Liver (tissue), 3 donors: Measurements from ENCODE around the gene UNC13A.

Experiments used
- ATF3 ChIP-seq: IDR thresholded peaks from 2 replicates; pipeline ENCODE4 v1.6.1; 2016; ENCODE audit warnings: antibody characterized with exemption
- CTCF ChIP-seq: fragments of 150-350 bp; IDR thresholded peaks from 2 replicates; pipeline ENCODE4 v1.5.1; 2017; ENCODE audit warnings: improper control_type of control experiment, low read depth, low read length; ENCODE audit not compliant: missing input control
- GABPA ChIP-seq, 2 donors: IDR thresholded peaks in 1 of 2; conservative IDR thresholded peaks in 1 of 2; 2 replicates each; pipeline ENCODE4 v1.6.1; 2016; ENCODE audit warnings: antibody characterized with exemption in 2 of 2, mild to moderate bottlenecking in 1 of 2, moderate library complexity in 1 of 2
- JUND ChIP-seq, 2 donors: IDR thresholded peaks; 2 replicates each; pipeline ENCODE4 v1.6.1; 2016; ENCODE audit warnings: antibody characterized with exemption in 2 of 2
- REST ChIP-seq: IDR thresholded peaks from 2 replicates; pipeline ENCODE4 v1.6.1; 2016; ENCODE audit warnings: antibody characterized with exemption, mild to moderate bottlenecking
- RXRA ChIP-seq, 2 donors: IDR thresholded peaks; 2 replicates each; pipeline ENCODE4 v1.6.1; 2017 to 2018; ENCODE audit warnings: antibody characterized with exemption in 2 of 2, mild to moderate bottlenecking in 1 of 2
- SP1 ChIP-seq: IDR thresholded peaks from 2 replicates; pipeline ENCODE4 v1.6.1; 2018; ENCODE audit warnings: antibody characterized with exemption, mild to moderate bottlenecking
- ZBTB33 ChIP-seq: IDR thresholded peaks from 2 replicates; pipeline ENCODE4 v1.6.1; 2016; ENCODE audit warnings: antibody characterized with exemption
- donor health status: healthy.
- donor health status: healthy.

- TF ChIP-seq CTCF (no peak), SP1 (no peak), ZBTB33 (no peak), JUND (IDR thresholded peaks at IDR 0.05) (no peak), GABPA (IDR thresholded peaks at IDR 0.05 in 1 of 2, conservative IDR thresholded peaks at IDR 0.05 in 1 of 2) (no peak), RXRA (IDR thresholded peaks at IDR 0.05) (no peak), REST (no peak), ATF3 (no peak)
Measured at GRCh38 chr19:17582613-17583012, 105.5 kb downstream of the UNC13A start.
